ENCODE data around the gene GPR148. TPM values are rescaled to one million over a fixed set of nuclear protein-coding genes. Genes with fewer than 3 reads are reported as not detected.

The GPR148 gene
- total RNA-seq, 2 donors from 2014 or later: not detected

GRCh38 chr2:130756053-130756873, 27.4 kb downstream of the GPR148 start:
- peaks cover 57% of the 10 kb centered on the region for H3K27me3 Mint-ChIP-seq (ENCODE audit: low read depth)

GRCh38 chr2:130756874-130757668, 28.2 kb downstream of the GPR148 start:
- no peaks in the 10 kb centered on the region for H3K9me3 Mint-ChIP-seq
- no peak overlapping the region for H3K27ac Mint-ChIP-seq
- peaks cover 0 to 5% of the 10 kb centered on the region in 2 donors for H3K36me3 Mint-ChIP-seq (ENCODE audit: insufficient read depth in 2 of 2)
- H3K27me3 Mint-ChIP-seq (ENCODE audit: low read depth): peaks cover 57% of the 10 kb centered on the region
- DNase-seq: no peak
- peak overlapping the region; percentile 55 to 69 for H3K4me3 Mint-ChIP-seq
- no peaks in the 10 kb centered on the region for H3K4me1 Mint-ChIP-seq (ENCODE audit: low read depth)
- no peak for ATAC-seq (replicated peaks in 1 of 2)

More at GRCh38 chr2:130756053-130756873, 27.4 kb downstream of the GPR148 start:
- DNase-seq: peak in 1 of 2 donors; percentile 22
- peak; percentile 62 to 75 for ATAC-seq (replicated peaks in 1 of 2)
- peak overlapping the region in 1 of 2 donors; percentile 69 for H3K4me3 Mint-ChIP-seq
- peaks cover 0 to 5% of the 10 kb centered on the region in 2 donors for H3K36me3 Mint-ChIP-seq (ENCODE audit: insufficient read depth in 2 of 2)
- H3K4me1 Mint-ChIP-seq (ENCODE audit: low read depth): no peaks in the 10 kb centered on the region
- H3K9me3 Mint-ChIP-seq: no peaks in the 10 kb centered on the region
- no peak overlapping the region for H3K27ac Mint-ChIP-seq

- no peak for ATAC-seq (replicated peaks in 1 of 2)
- Mint-ChIP-seq H3K27me3 (ENCODE audit: low read depth) (peaks cover 32% of the 10 kb centered on the region), H3K4me1 (ENCODE audit: low read depth) (no peaks in the 10 kb centered on the region), H3K36me3 (ENCODE audit: insufficient read depth in 2 of 2) (peaks cover 0 to 4% of the 10 kb centered on the region in 2 donors), H3K9me3 (no peaks in the 10 kb centered on the region), H3K27ac (no peak overlapping the region), H3K4me3 (no peak overlapping the region)
- DNase-seq: no peak
Measured at GRCh38 chr2:130759906-130760753, 31.3 kb downstream of the GPR148 start.

GRCh38 chr2:130760754-130761751, 32.2 kb downstream of the GPR148 start:
- Mint-ChIP-seq H3K4me3 (no peak overlapping the region), H3K27me3 (ENCODE audit: low read depth) (peaks cover 25% of the 10 kb centered on the region), H3K27ac (no peak overlapping the region), H3K9me3 (no peaks in the 10 kb centered on the region), H3K4me1 (ENCODE audit: low read depth) (no peaks in the 10 kb centered on the region), H3K36me3 (ENCODE audit: insufficient read depth in 2 of 2) (peaks cover 0 to 4% of the 10 kb centered on the region in 2 donors)
- ATAC-seq (replicated peaks in 1 of 2): no peak
- DNase-seq: no peak

GRCh38 chr2:130762031-130762909, 33.4 kb downstream of the GPR148 start:
- ATAC-seq (replicated peaks in 1 of 2) (no peak), DNase-seq (no peak)
- no peaks in the 10 kb centered on the region for H3K9me3 Mint-ChIP-seq
- H3K36me3 Mint-ChIP-seq (ENCODE audit: insufficient read depth in 2 of 2): peaks cover 0 to 3% of the 10 kb centered on the region in 2 donors
- H3K4me3 Mint-ChIP-seq: no peak overlapping the region
- no peak overlapping the region for H3K27ac Mint-ChIP-seq
- H3K4me1 Mint-ChIP-seq (ENCODE audit: low read depth): no peaks in the 10 kb centered on the region
- peaks cover 24% of the 10 kb centered on the region for H3K27me3 Mint-ChIP-seq (ENCODE audit: low read depth)

GRCh38 chr2:130762910-130763385, 34.1 kb downstream of the GPR148 start:
- ATAC-seq (replicated peaks in 1 of 2) (no peak), DNase-seq (no peak)
- Mint-ChIP-seq H3K27ac (no peak overlapping the region), H3K4me1 (ENCODE audit: low read depth) (no peaks in the 10 kb centered on the region), H3K36me3 (ENCODE audit: insufficient read depth in 2 of 2) (no peaks in the 10 kb centered on the region), H3K9me3 (no peaks in the 10 kb centered on the region), H3K27me3 (ENCODE audit: low read depth) (peaks cover 17% of the 10 kb centered on the region), H3K4me3 (no peak overlapping the region)

- DNase-seq (no peak), ATAC-seq (replicated peaks in 1 of 2) (no peak)
- no peaks in the 10 kb centered on the region for H3K36me3 Mint-ChIP-seq (ENCODE audit: insufficient read depth in 2 of 2)
- H3K27ac Mint-ChIP-seq: no peak overlapping the region
- H3K27me3 Mint-ChIP-seq (ENCODE audit: low read depth): peaks cover 13% of the 10 kb centered on the region
- no peaks in the 10 kb centered on the region for H3K9me3 Mint-ChIP-seq
- H3K4me1 Mint-ChIP-seq (ENCODE audit: low read depth): no peaks in the 10 kb centered on the region
- no peak overlapping the region for H3K4me3 Mint-ChIP-seq
Measured at GRCh38 chr2:130763405-130763804, 34.5 kb downstream of the GPR148 start.

- Mint-ChIP-seq H3K4me1 (ENCODE audit: low read depth) (no peaks in the 10 kb centered on the region), H3K27me3 (ENCODE audit: low read depth) (peaks cover 16% of the 10 kb centered on the region), H3K4me3 (no peak overlapping the region), H3K27ac (no peak overlapping the region), H3K9me3 (no peaks in the 10 kb centered on the region), H3K36me3 (ENCODE audit: insufficient read depth in 2 of 2) (no peaks in the 10 kb centered on the region)
- DNase-seq: no peak
- ATAC-seq (replicated peaks in 1 of 2): no peak
Measured at GRCh38 chr2:130764035-130764820, 35.4 kb downstream of the GPR148 start.

GRCh38 chr2:130764821-130765115, 35.9 kb downstream of the GPR148 start:
- no peaks in the 10 kb centered on the region for H3K9me3 Mint-ChIP-seq
- H3K4me3 Mint-ChIP-seq: no peak overlapping the region
- ATAC-seq (replicated peaks in 1 of 2) (no peak), DNase-seq (no peak)
- H3K36me3 Mint-ChIP-seq (ENCODE audit: insufficient read depth in 2 of 2): no peaks in the 10 kb centered on the region
- no peaks in the 10 kb centered on the region for H3K4me1 Mint-ChIP-seq (ENCODE audit: low read depth)
- H3K27me3 Mint-ChIP-seq (ENCODE audit: low read depth): peaks cover 19% of the 10 kb centered on the region
- no peak overlapping the region for H3K27ac Mint-ChIP-seq

GRCh38 chr2:130765464-130765863, 36.6 kb downstream of the GPR148 start:
- ATAC-seq (replicated peaks in 1 of 2) (no peak), DNase-seq (no peak)
- H3K9me3 Mint-ChIP-seq: no peaks in the 10 kb centered on the region
- H3K27ac Mint-ChIP-seq: no peak overlapping the region
- no peaks in the 10 kb centered on the region for H3K36me3 Mint-ChIP-seq (ENCODE audit: insufficient read depth in 2 of 2)
- no peaks in the 10 kb centered on the region for H3K4me1 Mint-ChIP-seq (ENCODE audit: low read depth)
- H3K27me3 Mint-ChIP-seq (ENCODE audit: low read depth): peaks cover 19% of the 10 kb centered on the region
- H3K4me3 Mint-ChIP-seq: no peak overlapping the region

GRCh38 chr2:130766037-130766436, 37.2 kb downstream of the GPR148 start:
- Mint-ChIP-seq H3K4me1 (ENCODE audit: low read depth) (no peaks in the 10 kb centered on the region), H3K9me3 (no peaks in the 10 kb centered on the region), H3K4me3 (no peak overlapping the region), H3K36me3 (ENCODE audit: insufficient read depth in 2 of 2) (no peaks in the 10 kb centered on the region), H3K27me3 (ENCODE audit: low read depth) (peaks cover 13% of the 10 kb centered on the region), H3K27ac (no peak overlapping the region)
- no peak for DNase-seq
- no peak for ATAC-seq (replicated peaks in 1 of 2)

Measured in activated T-cell treated with anti-CD3 and anti-CD28 coated beads, Interleukin-2, amount 50 U/mL, for 72 hours (primary cell).